HS-27A (cell line): ENCODE results near the gene PTRH2.
"Not testable (repeated sequence)": the region's sequence is repeated elsewhere in the genome, so short reads cannot be mapped to it uniquely, and the experiment has no call there.

Experiments
- DNase-seq: peaks from one replicate; pipeline ENCODE4 v3.0.0-alpha.2; 2012; ENCODE audit warnings: low read depth, missing footprints

The PTRH2 gene

DNA sequence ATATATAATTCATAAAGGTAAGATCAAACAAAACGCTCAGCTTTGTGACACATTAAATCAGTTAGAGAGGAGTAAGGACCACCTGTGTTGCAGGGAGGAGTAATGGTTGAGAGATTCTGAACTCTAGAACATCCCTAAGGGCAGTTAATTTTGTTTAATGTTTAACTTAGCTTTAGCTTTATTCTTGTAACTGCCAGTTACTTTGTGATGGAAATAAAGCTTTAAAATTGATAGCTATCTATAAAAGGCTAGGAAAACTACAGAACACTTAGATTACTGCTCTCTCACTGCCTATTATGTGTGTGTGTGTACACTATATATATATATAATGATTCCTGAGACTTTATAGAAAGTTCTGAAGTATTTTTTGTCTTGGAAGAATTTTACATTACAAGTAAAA is 37.8 kb downstream of the PTRH2 start:
- DNase-seq: no peak

DNA sequence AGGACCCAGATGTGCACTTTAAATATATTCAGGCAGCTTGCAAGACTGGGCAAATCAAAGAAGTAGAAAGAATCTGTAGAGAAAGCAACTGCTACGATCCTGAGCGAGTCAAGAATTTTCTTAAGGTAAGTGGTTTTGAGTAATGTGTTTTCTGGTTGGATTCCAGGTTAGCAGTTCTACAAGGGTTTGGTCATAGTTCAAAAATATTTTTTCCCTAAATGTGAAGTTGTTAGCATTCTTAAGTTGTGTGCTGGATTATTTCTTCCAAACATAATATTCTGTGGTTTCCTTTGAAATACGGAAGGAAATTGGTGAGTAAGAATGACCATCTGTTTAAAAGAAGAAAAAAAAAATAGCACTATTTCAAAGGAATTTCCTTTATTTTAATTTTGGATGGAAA is 38.4 kb downstream of the PTRH2 start:
- peak; percentile 82 for DNase-seq

DNA sequence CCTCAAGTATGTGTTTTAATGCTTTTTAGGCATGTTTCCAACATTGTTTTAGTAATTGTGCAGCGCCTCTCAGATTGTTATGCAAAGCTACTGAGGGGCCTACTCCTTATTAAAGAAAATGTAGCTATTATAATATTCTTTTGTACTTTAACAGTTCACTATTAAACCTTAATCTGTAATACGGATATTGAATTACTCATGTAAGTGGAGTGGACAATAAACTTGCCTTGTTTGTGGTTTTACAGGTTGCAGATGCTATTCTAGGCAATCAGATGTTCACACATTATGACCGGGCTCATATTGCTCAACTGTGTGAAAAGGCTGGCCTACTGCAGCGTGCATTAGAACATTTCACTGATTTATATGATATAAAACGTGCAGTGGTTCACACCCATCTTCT is 41.0 kb downstream of the PTRH2 start:
- no peak for DNase-seq

DNA sequence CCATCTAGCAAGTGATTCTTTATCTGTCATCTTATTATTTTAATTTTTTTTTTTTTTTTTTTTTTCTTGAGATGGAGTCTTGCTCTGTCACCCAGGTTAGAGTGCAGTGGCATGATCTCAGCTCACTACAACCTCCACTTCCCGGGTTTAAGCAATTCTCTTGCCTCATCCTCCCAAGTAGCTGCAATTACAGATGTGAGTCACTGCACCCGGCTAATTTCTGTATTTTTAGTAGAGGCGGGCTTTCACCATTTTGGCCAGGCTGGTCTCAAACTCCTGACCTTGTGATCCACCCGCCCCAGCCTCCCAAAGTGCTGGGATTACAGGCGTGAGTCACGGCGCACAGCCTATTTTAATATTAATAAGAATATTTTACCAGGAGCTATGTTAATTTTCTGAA is 50.6 kb downstream of the PTRH2 start:
- not testable (repeated sequence) for DNase-seq

DNA sequence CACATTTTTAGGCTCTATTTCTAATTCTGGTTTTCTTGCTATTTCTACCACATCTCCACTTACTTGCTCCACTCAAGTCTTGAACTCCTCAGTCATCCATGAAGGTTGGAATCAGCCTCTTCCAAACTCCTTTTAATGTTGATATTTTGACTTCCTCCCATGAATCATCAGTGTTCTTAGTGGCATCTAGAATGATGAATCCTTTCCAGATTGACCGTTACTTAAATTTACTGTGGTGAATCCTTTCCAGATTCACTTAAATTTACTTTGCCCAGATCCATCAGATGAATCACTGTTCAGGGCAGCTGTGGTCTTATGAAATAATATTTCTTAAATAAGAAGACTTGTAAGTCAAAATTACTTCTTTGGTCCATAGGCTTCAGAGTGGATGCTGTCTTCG is 55.1 kb downstream of the PTRH2 start:
- DNase-seq: no peak

DNA sequence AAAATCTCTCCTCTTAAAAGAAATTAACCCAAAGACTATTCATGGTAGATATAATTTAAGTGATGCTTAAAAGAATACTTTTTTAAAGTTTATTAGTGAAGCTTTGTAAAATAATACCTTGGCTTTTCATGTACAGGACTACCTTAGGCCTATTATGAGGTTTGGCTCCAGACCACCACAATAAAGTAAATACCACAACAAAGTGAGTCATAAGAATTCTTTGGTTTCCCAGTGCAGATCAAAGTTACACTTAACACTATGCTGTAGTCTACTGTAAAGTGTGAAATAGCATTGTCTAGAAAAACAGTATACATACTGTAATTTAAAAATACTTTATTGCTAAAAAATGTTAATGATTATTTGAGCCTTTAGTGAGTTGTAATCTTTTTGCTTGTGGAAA is 55.9 kb downstream of the PTRH2 start:
- no peak for DNase-seq

DNA sequence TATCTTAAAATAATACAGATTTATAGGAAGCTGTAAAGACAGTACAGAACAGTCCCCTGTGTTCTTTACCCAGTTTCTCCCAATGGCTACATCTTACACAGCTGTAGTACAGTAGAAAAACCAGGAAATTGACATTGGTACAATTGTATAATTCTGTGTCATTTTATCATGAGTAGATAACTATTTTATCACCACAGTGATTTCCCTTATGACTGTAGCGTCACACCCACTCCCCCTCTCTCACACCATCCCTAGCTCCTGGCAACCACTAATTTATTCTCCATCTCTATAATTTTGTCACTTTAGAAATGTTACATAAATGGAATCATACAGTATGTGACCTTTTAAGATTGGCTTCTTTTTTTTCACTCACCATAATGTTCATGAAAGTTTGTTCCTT is 56.6 kb downstream of the PTRH2 start:
- DNase-seq: no peak

DNA sequence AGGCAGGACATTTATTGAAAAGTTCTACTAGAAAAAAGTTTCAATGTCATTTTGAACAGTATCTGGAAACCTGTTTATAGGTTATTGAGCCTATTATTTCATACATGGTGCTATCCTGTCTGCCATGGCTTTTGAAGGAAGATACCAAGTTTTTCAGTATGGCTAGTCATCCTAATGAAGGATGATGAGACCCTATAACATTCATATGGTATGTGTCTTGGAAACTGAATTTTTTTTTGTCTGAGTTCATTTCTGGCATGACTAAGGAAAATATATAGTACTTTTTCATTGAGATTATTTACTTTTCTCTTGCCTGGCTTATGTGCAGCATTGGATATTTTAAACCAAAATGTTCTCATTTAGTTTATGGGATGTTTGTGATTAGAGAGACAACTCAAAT is 57.3 kb downstream of the PTRH2 start:
- no peak for DNase-seq
